H1 (cell line): ENCODE results near the gene CABCOCO1. TPM values are rescaled to one million over a fixed set of nuclear protein-coding genes. Genes with fewer than 3 reads are reported as not detected.

Experiments
- CTCF ChIA-PET: fragments of 300-600 bp; sonication (Branson Sonifier 250); formaldehyde crosslinking; loops from one replicate; lab custom pipeline; 2021; ENCODE audit not compliant: partially characterized antibody; lab: Charles Lee
- POLR2A ChIA-PET: fragments of 300-600 bp; sonication (Branson Sonifier 250); formaldehyde crosslinking; loops from one replicate; lab custom pipeline; 2021; ENCODE audit warnings: inconsistent platforms; ENCODE audit not compliant: partially characterized antibody; lab: Charles Lee
- DNase-seq, 2 experiments: peaks; one replicate each; pipeline versions ENCODE4 v3.0.0 to v3.0.0-alpha.2; 2010 to 2022; ENCODE audit warnings: low spot score in 2 of 2, low read depth in 1 of 2, mixed read lengths in 1 of 2
- FAIRE-seq: peaks from 2 replicates; lab custom pipeline; 2011; peaks lifted over from hg19 to GRCh38; lab: Jason Lieb, UNC
- H2AFZ ChIP-seq: 2 replicates; pipeline ENCODE4 v1.8.1; 2012; ENCODE audit warnings: low read length, inconsistent platforms
- H2AK5ac ChIP-seq: 2 replicates; pipeline ENCODE4 v1.6.1; 2013; ENCODE audit warnings: low read depth, low read length
- H2BK120ac ChIP-seq: replicated peaks from 2 replicates; pipeline ENCODE3; 2013; ENCODE audit warnings: low read depth, low read length, inconsistent platforms
- H2BK12ac ChIP-seq: 2 replicates; pipeline ENCODE4 v1.6.1; 2013; ENCODE audit warnings: low read depth, low read length
- H2BK15ac ChIP-seq: 2 replicates; pipeline ENCODE4 v1.6.1; 2013; ENCODE audit warnings: low read length
- H2BK20ac ChIP-seq: 2 replicates; pipeline ENCODE4 v1.6.1; 2013; ENCODE audit warnings: low read length
- H2BK5ac ChIP-seq: 2 replicates; pipeline ENCODE4 v1.6.1; 2013; ENCODE audit warnings: low read depth, low read length
- H3K14ac ChIP-seq: 2 replicates; pipeline ENCODE4 v1.6.1; 2013; ENCODE audit warnings: inconsistent platforms; ENCODE audit not compliant: insufficient read length
- H3K18ac ChIP-seq: 2 replicates; pipeline ENCODE4 v1.6.1; 2013; ENCODE audit warnings: low read length; ENCODE audit errors: extremely low read depth
- H3K23ac ChIP-seq: 2 replicates; pipeline ENCODE4 v1.6.1; 2013; ENCODE audit warnings: inconsistent platforms; ENCODE audit not compliant: insufficient read length
- H3K23me2 ChIP-seq: 2 replicates; pipeline ENCODE4 v1.6.1; 2013; ENCODE audit warnings: low read depth, low read length
- H3K27ac ChIP-seq: 2 replicates; pipeline ENCODE4 v1.6.1; 2011; ENCODE audit warnings: low read depth, low read length, inconsistent platforms
- H3K27me3 ChIP-seq, 4 experiments: replicated peaks in 1 of 4; 1 replicate in 1 of 4; 2 replicates in 3 of 4; pipeline versions ENCODE4 v1.6.1 to v1.8.1; 2011 to 2013; ENCODE audit warnings: low read length in 3 of 4, mild to moderate bottlenecking in 3 of 4, inconsistent platforms in 2 of 4, mixed read lengths in 2 of 4, moderate library complexity in 1 of 4; ENCODE audit not compliant: control insufficient read depth in 3 of 4, insufficient read depth in 3 of 4; ENCODE audit errors: extremely low read depth in 1 of 4
- H3K36me3 ChIP-seq, 4 experiments: 2 replicates each; pipeline versions ENCODE4 v1.6.1 to v1.8.1; 2011 to 2013; ENCODE audit warnings: mild to moderate bottlenecking in 4 of 4, low read length in 3 of 4, moderate library complexity in 2 of 4, control low read depth in 1 of 4, inconsistent platforms in 1 of 4; ENCODE audit not compliant: insufficient read depth in 4 of 4, control insufficient read depth in 2 of 4
- H3K4ac ChIP-seq: replicated peaks from 2 replicates; pipeline ENCODE3; 2013; ENCODE audit warnings: low read length, low read depth, mixed read lengths, inconsistent platforms; ENCODE audit not compliant: insufficient read length
- H3K4me1 ChIP-seq, 4 experiments: replicated peaks in 1 of 4; 1 replicate in 1 of 4; 2 replicates in 3 of 4; pipeline versions ENCODE4 v1.6.1 to v1.8.1; 2011 to 2013; ENCODE audit warnings: low read length in 3 of 4, inconsistent platforms in 2 of 4, mixed read lengths in 1 of 4; ENCODE audit not compliant: insufficient read depth in 4 of 4, control insufficient read depth in 3 of 4
- H3K4me2 ChIP-seq, 2 experiments: 2 replicates each; pipeline versions ENCODE4 v1.6.1 to v1.8.1; 2011 to 2013; ENCODE audit warnings: low read depth in 2 of 2, low read length in 2 of 2, control low read depth in 1 of 2, inconsistent platforms in 1 of 2, mild to moderate bottlenecking in 1 of 2; ENCODE audit not compliant: insufficient read depth in 1 of 2
- H3K4me3 ChIP-seq, 4 experiments: fragments of 200-600, 300-600 bp in 1 of 4; sonication (generic), shearing (Covaris generic), sonication (Bioruptor Twin) in 1 of 4; 2 replicates each; pipeline versions ENCODE4 v1.5.1 to v1.8.1; 2011 to 2016; ENCODE audit warnings: low read length in 4 of 4, low read depth in 3 of 4, control low read depth in 2 of 4, inconsistent platforms in 2 of 4, mild to moderate bottlenecking in 2 of 4, mixed read lengths in 1 of 4, moderate library complexity in 1 of 4; ENCODE audit not compliant: insufficient read depth in 2 of 4; ENCODE audit errors: extremely low read depth in 1 of 4
- H3K56ac ChIP-seq: replicated peaks from 2 replicates; pipeline ENCODE3; 2013; ENCODE audit warnings: low read depth, mild to moderate bottlenecking, mixed read lengths, low read length, inconsistent platforms; ENCODE audit not compliant: insufficient read length
- H3K79me1 ChIP-seq: 2 replicates; pipeline ENCODE4 v1.6.1; 2013; ENCODE audit warnings: low read depth, low read length, control low read depth
- H3K79me2 ChIP-seq, 2 experiments: 2 replicates each; pipeline versions ENCODE4 v1.6.1 to v1.8.1; 2012 to 2013; ENCODE audit warnings: low read length in 2 of 2, mild to moderate bottlenecking in 2 of 2, inconsistent platforms in 1 of 2; ENCODE audit not compliant: insufficient read depth in 2 of 2, control insufficient read depth in 1 of 2
- H3K9ac ChIP-seq, 4 experiments: replicated peaks in 1 of 4; 1 replicate in 1 of 4; 2 replicates in 3 of 4; pipeline versions ENCODE4 v1.6.1 to v1.8.1; 2011 to 2013; ENCODE audit warnings: low read depth in 3 of 4, low read length in 3 of 4, control low read depth in 2 of 4, mild to moderate bottlenecking in 2 of 4, moderate library complexity in 2 of 4, inconsistent platforms in 1 of 4; ENCODE audit errors: extremely low read depth in 1 of 4
- H3K9me3 ChIP-seq, 2 experiments: 2 replicates each; pipeline versions ENCODE4 v1.6.1 to v1.8.1; 2012 to 2013; ENCODE audit warnings: mild to moderate bottlenecking in 2 of 2, moderate library complexity in 2 of 2, control low read depth in 1 of 2, inconsistent platforms in 1 of 2, low read depth in 1 of 2, low read length in 1 of 2, mixed read lengths in 1 of 2; ENCODE audit not compliant: insufficient read depth in 2 of 2
- H4K20me1 ChIP-seq, 2 experiments: replicated peaks in 1 of 2; 2 replicates each; pipeline versions ENCODE3 to v1.8.1; 2011 to 2013; ENCODE audit warnings: inconsistent platforms in 2 of 2, low read length in 2 of 2, mild to moderate bottlenecking in 1 of 2; ENCODE audit not compliant: insufficient read depth in 2 of 2, control insufficient read depth in 1 of 2
- H4K5ac ChIP-seq: 2 replicates; pipeline ENCODE4 v1.6.1; 2013; ENCODE audit warnings: low read length, low read depth, mixed read lengths, inconsistent platforms; ENCODE audit not compliant: insufficient read length
- H4K8ac ChIP-seq: 2 replicates; pipeline ENCODE4 v1.8.0; 2013; ENCODE audit warnings: mild to moderate bottlenecking, moderate library complexity, low read length, inconsistent platforms; ENCODE audit not compliant: insufficient read depth; ENCODE audit errors: extremely low read depth
- H4K91ac ChIP-seq: replicated peaks from 2 replicates; pipeline ENCODE3; 2013; ENCODE audit warnings: low read length, mixed read lengths, inconsistent platforms; ENCODE audit not compliant: insufficient read length
- CEBPB ChIP-seq: IDR thresholded peaks from 2 replicates; pipeline ENCODE4 v1.6.1; 2012; ENCODE audit warnings: low read depth, low read length
- PHF8 ChIP-seq: fragments of 200-600 bp; sonication (generic); conservative IDR thresholded peaks from 2 replicates; pipeline ENCODE4 v1.7.1; 2012; ENCODE audit warnings: low read depth, mild to moderate bottlenecking, inconsistent platforms, low read length, moderate library complexity
- POLR2A ChIP-seq, 2 experiments: IDR thresholded peaks; 1 replicate in 1 of 2; 2 replicates in 1 of 2; pipeline ENCODE4 v1.6.1; 2011; ENCODE audit warnings: low read depth in 2 of 2, low read length in 2 of 2, mild to moderate bottlenecking in 2 of 2; ENCODE audit errors: control extremely low read depth in 1 of 2
- SP1 ChIP-seq: IDR thresholded peaks from 2 replicates; pipeline ENCODE4 v1.6.1; 2011; ENCODE audit warnings: low read depth, low read length
- WGBS, 2 experiments: shearing (Covaris generic) in 1 of 2; methylation state at CpG; one replicate each; pipeline versions ENCODE4 v1.1.6 to v1.1.7; 2013 to 2015; ENCODE audit warnings: low lambda C conversion rate in 2 of 2, mixed read lengths in 2 of 2, inconsistent platforms in 1 of 2, low coverage in 1 of 2, missing lambda C conversion rate in 1 of 2; ENCODE audit not compliant: insufficient replicate concordance in 2 of 2, insufficient coverage in 1 of 2, insufficient read length in 1 of 2; ENCODE audit errors: extremely low coverage in 1 of 2, missing lambda C conversion rate in 1 of 2; 5-methylcytosine and 5-hydroxymethylcytosine counted together
- polyA plus RNA-seq, 7 experiments: library from polyadenylated mRNA; depleted of rRNA in 3 of 7; stranded (reverse) in 5 of 7; unstranded in 2 of 7; fragments of >200 nt in 5 of 7; fragments of 200-250 nt in 2 of 7; gene quantifications; 1 replicate in 5 of 7; 2 replicates in 1 of 7; 4 replicates in 1 of 7; pipeline versions ENCODE4 v1.2.1 to v1.2.3, GENCODE V29; 2011 to 2013; ENCODE audit warnings: missing spikeins in 2 of 7, mixed read lengths in 2 of 7
- total RNA-seq: library from RNA; stranded (reverse); fragmentation: NEBNext Ultra II Directional; extraction: Animal tissue kit (Norgen Biotek cat#: 25700); gene quantifications from 2 replicates; pipeline ENCODE4 v1.2.1, GENCODE V29; 2021
- TF ChIP-seq, protein P1 (sequence below): IDR thresholded peaks from 2 replicates; pipeline ENCODE4 v1.6.1; 2011; ENCODE audit warnings: low read depth, mild to moderate bottlenecking, low read length; ENCODE audit not compliant: insufficient read depth

Gene CABCOCO1
- total and polyA plus RNA-seq, 2 of the 8 experiments (the other 6 are each of a cell fraction or from before 2014, with no cell fraction given) = not detected

DNA sequence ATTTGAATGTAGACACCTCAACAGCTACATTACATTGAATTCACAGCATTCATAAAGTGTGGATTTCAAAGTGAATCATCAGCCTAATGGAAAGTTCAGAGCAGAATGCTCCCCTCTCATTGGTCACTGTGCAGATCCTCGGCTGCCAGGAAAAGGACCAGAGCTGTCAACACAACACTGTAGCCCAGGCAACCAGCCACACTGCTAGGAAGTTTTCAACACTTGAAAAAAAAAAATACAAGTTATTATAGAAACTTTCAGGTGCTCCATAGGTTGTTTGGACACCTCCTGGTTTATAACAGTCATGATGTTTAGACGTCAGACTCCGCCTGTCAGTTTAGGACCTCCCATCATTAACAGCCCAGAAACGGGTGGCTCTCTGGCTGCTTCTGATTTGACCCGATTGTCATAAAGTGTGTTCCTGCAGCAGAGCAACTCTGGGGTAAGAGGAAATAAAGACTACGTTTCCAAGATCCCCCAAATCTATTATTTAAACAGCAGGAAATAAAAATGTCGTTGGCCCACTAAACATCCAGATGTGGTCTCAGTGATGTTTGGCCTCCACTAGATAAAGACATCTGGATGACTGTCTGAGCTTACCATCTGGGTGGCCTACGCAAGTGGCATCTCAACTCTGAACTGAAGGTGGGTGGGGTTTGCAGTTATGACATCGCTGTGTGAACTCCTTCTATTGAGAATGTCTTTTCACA is 117.4 kb downstream of the CABCOCO1 start:
- Histone ChIP-seq H3K18ac (no peak overlapping the region), H3K36me3 (no peaks in the 10 kb centered on the region), H3K9me3 (no peaks in the 10 kb centered on the region), H3K23me2 (no peaks in the 10 kb centered on the region), H3K14ac (no peak overlapping the region), H3K4me2 (no peak overlapping the region), H2BK12ac (no peak overlapping the region), H2BK20ac (no peak overlapping the region), H3K27me3 (no peaks in the 10 kb centered on the region), H4K8ac (no peak overlapping the region), H3K9ac (no peak overlapping the region), H3K4me3 (no peak overlapping the region), H2BK5ac (no peak overlapping the region), H3K56ac (no peak overlapping the region), H3K4me1 (peaks cover 0 to 2% (median 0%) of the 10 kb centered on the region in 4 experiments; a peak in 1 of 7 replicates), H4K20me1 (no peaks in the 10 kb centered on the region), H4K5ac (no peak overlapping the region), H2BK120ac (no peak overlapping the region), H4K91ac (no peak overlapping the region), H3K4ac (no peak overlapping the region), H3K79me1 (no peaks in the 10 kb centered on the region), H3K27ac (no peak overlapping the region), H2BK15ac (no peak overlapping the region), H3K23ac (no peak overlapping the region), H3K79me2 (no peaks in the 10 kb centered on the region), H2AFZ (no peak overlapping the region), H2AK5ac (no peak overlapping the region)
- TF ChIP-seq SP1 (no peak), CEBPB (no peak), PHF8 (no peak), POLR2A (IDR thresholded peaks at IDR 0.05; ENCODE audit: control extremely low read depth in 1 of 2, low read depth in 2 of 2, low read length in 2 of 2) (no peak)
- TF ChIP-seq, protein P1, sequence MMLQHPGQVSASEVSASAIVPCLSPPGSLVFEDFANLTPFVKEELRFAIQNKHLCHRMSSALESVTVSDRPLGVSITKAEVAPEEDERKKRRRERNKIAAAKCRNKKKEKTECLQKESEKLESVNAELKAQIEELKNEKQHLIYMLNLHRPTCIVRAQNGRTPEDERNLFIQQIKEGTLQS = no peak
- no peak for DNase-seq
- FAIRE-seq = no peak
- WGBS, 2 experiments = 91% methylated on average over 9 of the region's 9 CpGs; no CpG with 5 or more reads in 1 of the 2 experiments
- CTCF ChIA-PET = interaction anchor here (0.6 to 1.7 kb wide), 6 partner anchors 14 to 450 kb away, joined by 3 to 6 read pairs (median 4); no protein-coding TSS in a partner anchor
- POLR2A ChIA-PET = no interaction called here
